Brain pericyte (primary cell): ENCODE data around the gene SDC3.

Experiments used
- DNase-seq: peaks from one replicate; pipeline ENCODE4 v3.0.0-alpha.2; 2012; ENCODE audit warnings: low read depth, low spot score

Gene SDC3

GRCh38 chr1:30928789-30929134, 20.2 kb upstream of the SDC3 start:
- DNase-seq, result no peak

GRCh38 chr1:30928171-30928570, 19.6 kb upstream of the SDC3 start:
- no peak for DNase-seq

GRCh38 chr1:30927448-30927847, 18.9 kb upstream of the SDC3 start:
- no peak for DNase-seq

- no peak for DNase-seq
Measured at GRCh38 chr1:30923597-30923996, 15.0 kb upstream of the SDC3 start.

GRCh38 chr1:30920827-30921226, 12.3 kb upstream of the SDC3 start:
- peak; percentile 75 for DNase-seq

- DNase-seq, result no peak
Measured at GRCh38 chr1:30919025-30919881, 10.7 kb upstream of the SDC3 start.

GRCh38 chr1:30916296-30916695, 7.7 kb upstream of the SDC3 start:
- no peak for DNase-seq

GRCh38 chr1:30915491-30916230, 7.1 kb upstream of the SDC3 start:
- DNase-seq, result no peak

GRCh38 chr1:30914931-30915330, 6.4 kb upstream of the SDC3 start:
- DNase-seq, result no peak

GRCh38 chr1:30914587-30914922, 6.0 kb upstream of the SDC3 start:
- no peak for DNase-seq

GRCh38 chr1:30912913-30913652, 4.5 kb upstream of the SDC3 start:
- DNase-seq, result no peak

GRCh38 chr1:30912224-30912623, 3.7 kb upstream of the SDC3 start:
- no peak for DNase-seq

GRCh38 chr1:30911059-30911954, 2.7 kb upstream of the SDC3 start:
- DNase-seq, result peak; percentile 45

- DNase-seq, result no peak
Measured at GRCh38 chr1:30909365-30910068, 959 bp upstream of the SDC3 start.

GRCh38 chr1:30908316-30908695, 252 bp downstream of the SDC3 start:
- no peak for DNase-seq

GRCh38 chr1:30907481-30908315, 860 bp downstream of the SDC3 start:
- DNase-seq, result no peak

GRCh38 chr1:30906631-30907441, 1.7 kb downstream of the SDC3 start:
- DNase-seq, result no peak

- no peak for DNase-seq
Measured at GRCh38 chr1:30905916-30906620, 2.5 kb downstream of the SDC3 start.

- DNase-seq, result no peak
Measured at GRCh38 chr1:30905403-30905802, 3.2 kb downstream of the SDC3 start.
